ENCODE measurements around the gene TMEM184C. TPM values are rescaled to one million over a fixed set of nuclear protein-coding genes. Genes with fewer than 3 reads are reported as not detected.

Gene TMEM184C
- polyA plus RNA-seq = 10 to 100 TPM in 2 of 4 donors, 1 to 10 TPM in 2; 4.6 to 29.0 (median 10.4) TPM
- long read RNA-seq, donor 1, full-length matches to known transcripts = 19 of 19 reads
- long read RNA-seq, donor 1, partial matches to known transcripts = 0 of 19 reads
- long read RNA-seq, donor 1, other reads (novel, unspliced or antisense) = 0 of 19 reads
- long read RNA-seq, donor 2, full-length matches to known transcripts = 6 of 6 reads
- long read RNA-seq, donor 2, partial matches to known transcripts = 0 of 6 reads
- long read RNA-seq, donor 2, other reads (novel, unspliced or antisense) = 0 of 6 reads
- long read RNA-seq, donor 3, full-length matches to known transcripts = 3 of 3 reads
- long read RNA-seq, donor 3, partial matches to known transcripts = 0 of 3 reads
- long read RNA-seq, donor 3, other reads (novel, unspliced or antisense) = 0 of 3 reads
- long read RNA-seq, donor 4 = 0 reads
- long read RNA-seq, donor 5, partial matches to known transcripts = 0 of 1 reads
- long read RNA-seq, donor 5, other reads (novel, unspliced or antisense) = 0 of 1 reads
- long read RNA-seq, donor 6, full-length matches to known transcripts = 6 of 6 reads
- long read RNA-seq, donor 6, partial matches to known transcripts = 0 of 6 reads
- long read RNA-seq, donor 6, other reads (novel, unspliced or antisense) = 0 of 6 reads
- long read RNA-seq, donor 7, full-length matches to known transcripts = 5 of 5 reads
- long read RNA-seq, donor 7, partial matches to known transcripts = 0 of 5 reads
- long read RNA-seq, donor 7, other reads (novel, unspliced or antisense) = 0 of 5 reads
- long read RNA-seq, donor 8 = 0 reads
- long read RNA-seq, donor 9, full-length matches to known transcripts = 3 of 3 reads
- long read RNA-seq, donor 9, partial matches to known transcripts = 0 of 3 reads
- long read RNA-seq, donor 9, other reads (novel, unspliced or antisense) = 0 of 3 reads
- long read RNA-seq, donor 10, full-length matches to known transcripts = 7 of 7 reads
- long read RNA-seq, donor 10, partial matches to known transcripts = 0 of 7 reads
- long read RNA-seq, donor 10, other reads (novel, unspliced or antisense) = 0 of 7 reads

DNA sequence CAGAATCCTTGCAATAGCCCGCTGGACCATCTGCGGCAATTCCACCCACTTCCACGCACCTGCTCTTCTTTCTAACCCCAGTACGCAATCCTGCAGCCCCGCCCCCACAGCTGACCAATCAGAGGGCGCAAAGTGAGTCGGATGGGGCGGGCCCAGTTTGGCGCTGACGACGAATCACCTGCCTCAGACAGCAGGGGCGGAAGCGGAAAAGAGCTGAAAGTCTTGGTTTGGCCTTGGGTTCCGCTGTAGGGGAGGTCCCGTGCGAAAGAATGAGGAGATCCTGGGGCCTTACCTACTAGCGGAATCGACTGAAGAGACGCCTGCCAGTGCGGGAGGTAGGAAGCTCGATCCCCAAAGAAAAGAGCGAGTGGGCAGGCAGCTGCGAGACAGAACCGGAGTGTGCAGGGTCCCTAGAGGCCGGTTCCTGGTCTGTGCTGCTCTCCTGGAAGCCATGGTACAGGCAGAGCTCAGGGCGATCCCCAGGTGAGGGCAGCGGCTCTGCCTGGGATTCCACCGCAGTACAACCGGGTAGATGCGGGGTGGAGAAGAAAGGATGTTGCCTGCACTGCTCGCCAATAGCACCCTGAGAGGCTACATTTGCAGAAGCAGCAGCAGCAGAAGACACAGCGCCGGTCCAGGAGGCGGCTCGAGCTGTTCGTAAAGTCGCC is at the start of gene TMEM184C:
TSS of gene TMEM184C (plus strand) at position 225 of the 668 bp plus-strand sequence. CDS start 560 bp downstream, outside the sequence.
- H3K27me3 ChIP-seq (ENCODE audit: control insufficient read depth in 3 of 3, insufficient read depth in 3 of 3, low read length in 3 of 3) = no peaks in the 10 kb centered on the region
- DNase-seq = peak; percentile 99
- peaks cover 0 to 3% (median 0%) of the 10 kb centered on the region in 3 donors for H3K36me3 ChIP-seq (ENCODE audit: control insufficient read depth in 3 of 3, insufficient read depth in 2 of 3, low read depth in 1 of 3, low read length in 3 of 3)
- no peaks in the 10 kb centered on the region for H3K9me3 ChIP-seq (ENCODE audit: control insufficient read depth in 2 of 2, insufficient read depth in 1 of 2, low read depth in 1 of 2, low read length in 1 of 2)
- H3K4me1 ChIP-seq (ENCODE audit: control insufficient read depth in 3 of 3, insufficient read depth in 2 of 3, low read depth in 1 of 3, low read length in 2 of 3) = peaks cover 4 to 7% (median 6%) of the 10 kb centered on the region in 3 donors
- H3K4me3 ChIP-seq (ENCODE audit: low read depth in 1 of 3, low read length in 3 of 3) = peak within 1 kb of the TSS; percentile 66 to 75 (median 74)
- FAIRE-seq = peak; percentile 90
- WGBS, 3 donors = 0 to 1% (median 0%) methylated on average over 37 of the region's 37 CpGs
- peak within 1 kb of the TSS; percentile 73 to 91 (median 87) for H3K27ac ChIP-seq (ENCODE audit: low read depth in 1 of 3, low read length in 2 of 3)

GRCh38 chr4:147570616-147571015 is 46.6 kb upstream of the TMEM184C start:
- no peak overlapping the region for H3K4me3 ChIP-seq (ENCODE audit: low read depth in 1 of 3, low read length in 3 of 3)
- H3K4me1 ChIP-seq (ENCODE audit: control insufficient read depth in 3 of 3, insufficient read depth in 2 of 3, low read depth in 1 of 3, low read length in 2 of 3) = no peaks in the 10 kb centered on the region
- DNase-seq (no peak), FAIRE-seq (no peak)
- H3K27me3 ChIP-seq (ENCODE audit: control insufficient read depth in 3 of 3, insufficient read depth in 3 of 3, low read length in 3 of 3) = no peaks in the 10 kb centered on the region
- H3K27ac ChIP-seq (ENCODE audit: low read depth in 1 of 3, low read length in 2 of 3) = no peak overlapping the region
- 47 to 64% (median 58%) methylated on average over 4 of the region's 4 CpGs for WGBS, 3 donors
- no peaks in the 10 kb centered on the region for H3K36me3 ChIP-seq (ENCODE audit: control insufficient read depth in 3 of 3, insufficient read depth in 2 of 3, low read depth in 1 of 3, low read length in 3 of 3)
- no peaks in the 10 kb centered on the region for H3K9me3 ChIP-seq (ENCODE audit: control insufficient read depth in 2 of 2, insufficient read depth in 1 of 2, low read depth in 1 of 2, low read length in 1 of 2)

DNA sequence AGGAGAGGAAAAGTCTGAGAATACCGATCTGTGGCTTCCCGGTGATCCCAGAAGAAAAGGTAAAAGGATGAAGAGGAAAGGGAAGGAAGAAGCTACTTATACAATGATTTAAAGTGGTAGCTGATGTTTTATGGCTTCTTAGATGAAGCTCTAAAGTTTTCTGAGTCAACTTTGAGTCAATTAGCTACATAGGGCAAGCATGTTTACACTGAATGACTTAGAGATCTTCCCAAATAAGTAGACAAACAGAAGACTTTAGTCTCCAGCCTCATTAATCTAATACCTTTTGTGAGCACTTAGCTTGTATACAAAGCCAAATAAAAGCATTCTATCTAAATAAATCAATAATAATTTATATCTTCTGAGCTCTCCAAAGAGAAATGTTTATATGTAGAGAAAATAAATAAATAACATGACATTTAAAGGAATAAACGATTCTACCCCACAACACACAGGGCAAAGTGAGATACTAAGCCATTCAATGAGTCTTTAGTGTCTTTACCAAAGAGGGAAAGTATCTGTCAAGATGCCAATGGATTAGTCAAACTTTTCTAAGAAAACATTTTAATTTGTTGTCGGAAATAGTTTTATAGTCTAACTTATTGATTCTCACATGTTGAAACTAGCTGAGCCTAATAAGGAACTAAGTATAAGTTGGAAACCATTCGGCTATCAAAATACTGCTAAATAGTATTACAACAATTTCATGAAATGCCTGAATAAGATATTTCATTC is 46.0 kb upstream of the TMEM184C start:
- DNase-seq = no peak
- no peaks in the 10 kb centered on the region for H3K27me3 ChIP-seq (ENCODE audit: control insufficient read depth in 3 of 3, insufficient read depth in 3 of 3, low read length in 3 of 3)
- H3K9me3 ChIP-seq (ENCODE audit: control insufficient read depth in 2 of 2, insufficient read depth in 1 of 2, low read depth in 1 of 2, low read length in 1 of 2) = no peaks in the 10 kb centered on the region
- no peaks in the 10 kb centered on the region for H3K36me3 ChIP-seq (ENCODE audit: control insufficient read depth in 3 of 3, insufficient read depth in 2 of 3, low read depth in 1 of 3, low read length in 3 of 3)
- H3K4me3 ChIP-seq (ENCODE audit: low read depth in 1 of 3, low read length in 3 of 3) = no peak overlapping the region
- no peaks in the 10 kb centered on the region for H3K4me1 ChIP-seq (ENCODE audit: control insufficient read depth in 3 of 3, insufficient read depth in 2 of 3, low read depth in 1 of 3, low read length in 2 of 3)
- 57 to 74% (median 66%) methylated on average over 5 of the region's 5 CpGs for WGBS, 3 donors
- FAIRE-seq = no peak
- H3K27ac ChIP-seq (ENCODE audit: low read depth in 1 of 3, low read length in 2 of 3) = no peak overlapping the region

GRCh38 chr4:147576084-147576483 is 41.1 kb upstream of the TMEM184C start:
- H3K27me3 ChIP-seq (ENCODE audit: control insufficient read depth in 3 of 3, insufficient read depth in 3 of 3, low read length in 3 of 3) = no peaks in the 10 kb centered on the region
- no peak overlapping the region for H3K4me3 ChIP-seq (ENCODE audit: low read depth in 1 of 3, low read length in 3 of 3)
- H3K27ac ChIP-seq (ENCODE audit: low read depth in 1 of 3, low read length in 2 of 3) = no peak overlapping the region
- H3K36me3 ChIP-seq (ENCODE audit: control insufficient read depth in 3 of 3, insufficient read depth in 2 of 3, low read depth in 1 of 3, low read length in 3 of 3) = no peaks in the 10 kb centered on the region
- no peak for FAIRE-seq
- no peak for DNase-seq
- WGBS, 3 donors = 80 to 88% (median 88%) methylated on average over 3 of the region's 3 CpGs
- no peaks in the 10 kb centered on the region for H3K4me1 ChIP-seq (ENCODE audit: control insufficient read depth in 3 of 3, insufficient read depth in 2 of 3, low read depth in 1 of 3, low read length in 2 of 3)
- no peaks in the 10 kb centered on the region for H3K9me3 ChIP-seq (ENCODE audit: control insufficient read depth in 2 of 2, insufficient read depth in 1 of 2, low read depth in 1 of 2, low read length in 1 of 2)

DNA sequence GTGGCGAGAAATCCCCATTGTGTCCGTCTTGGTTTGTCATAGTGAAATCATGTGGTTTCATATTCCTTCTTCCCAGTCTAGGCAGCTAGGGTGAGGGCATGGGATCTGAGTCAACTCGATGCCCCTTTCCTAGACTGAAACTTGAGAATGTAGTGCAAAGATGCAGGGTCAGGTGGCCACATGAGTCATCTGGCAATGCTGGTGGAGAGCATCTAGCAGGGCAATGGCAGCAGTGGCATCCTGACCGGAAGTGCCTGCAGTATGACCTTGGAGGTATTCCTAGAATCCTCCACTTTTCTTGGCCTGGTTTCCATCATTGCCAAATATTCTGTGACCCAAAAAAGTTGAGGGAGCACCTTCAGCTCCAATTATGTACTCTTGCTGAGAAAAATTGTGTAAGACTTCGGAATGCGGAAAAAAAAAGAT is 39.1 kb upstream of the TMEM184C start:
- no peaks in the 10 kb centered on the region for H3K9me3 ChIP-seq (ENCODE audit: control insufficient read depth in 2 of 2, insufficient read depth in 1 of 2, low read depth in 1 of 2, low read length in 1 of 2)
- H3K27me3 ChIP-seq (ENCODE audit: control insufficient read depth in 3 of 3, insufficient read depth in 3 of 3, low read length in 3 of 3) = no peaks in the 10 kb centered on the region
- H3K36me3 ChIP-seq (ENCODE audit: control insufficient read depth in 3 of 3, insufficient read depth in 2 of 3, low read depth in 1 of 3, low read length in 3 of 3) = no peaks in the 10 kb centered on the region
- WGBS, 3 donors = 75 to 79% (median 77%) methylated on average over 6 of the region's 6 CpGs
- H3K4me1 ChIP-seq (ENCODE audit: control insufficient read depth in 3 of 3, insufficient read depth in 2 of 3, low read depth in 1 of 3, low read length in 2 of 3) = no peaks in the 10 kb centered on the region
- H3K4me3 ChIP-seq (ENCODE audit: low read depth in 1 of 3, low read length in 3 of 3) = no peak overlapping the region
- no peak overlapping the region for H3K27ac ChIP-seq (ENCODE audit: low read depth in 1 of 3, low read length in 2 of 3)
- DNase-seq (no peak), FAIRE-seq (no peak)

GRCh38 chr4:147578593-147578992 is 38.6 kb upstream of the TMEM184C start:
- Histone ChIP-seq H3K4me1 (ENCODE audit: control insufficient read depth in 3 of 3, insufficient read depth in 2 of 3, low read depth in 1 of 3, low read length in 2 of 3) (no peaks in the 10 kb centered on the region), H3K27me3 (ENCODE audit: control insufficient read depth in 3 of 3, insufficient read depth in 3 of 3, low read length in 3 of 3) (no peaks in the 10 kb centered on the region), H3K27ac (ENCODE audit: low read depth in 1 of 3, low read length in 2 of 3) (no peak overlapping the region), H3K4me3 (ENCODE audit: low read depth in 1 of 3, low read length in 3 of 3) (no peak overlapping the region), H3K36me3 (ENCODE audit: control insufficient read depth in 3 of 3, insufficient read depth in 2 of 3, low read depth in 1 of 3, low read length in 3 of 3) (no peaks in the 10 kb centered on the region), H3K9me3 (ENCODE audit: control insufficient read depth in 2 of 2, insufficient read depth in 1 of 2, low read depth in 1 of 2, low read length in 1 of 2) (no peaks in the 10 kb centered on the region)
- FAIRE-seq (no peak), DNase-seq (no peak)
- 63 to 71% (median 63%) methylated on average over 3 of the region's 3 CpGs for WGBS, 3 donors

- H3K27ac ChIP-seq (ENCODE audit: low read depth in 1 of 3, low read length in 2 of 3) = no peak overlapping the region
- peaks cover 0 to 1% (median 0%) of the 10 kb centered on the region in 3 donors for H3K27me3 ChIP-seq (ENCODE audit: control insufficient read depth in 3 of 3, insufficient read depth in 3 of 3, low read length in 3 of 3)
- no peak overlapping the region for H3K4me3 ChIP-seq (ENCODE audit: low read depth in 1 of 3, low read length in 3 of 3)
- no peaks in the 10 kb centered on the region for H3K36me3 ChIP-seq (ENCODE audit: control insufficient read depth in 3 of 3, insufficient read depth in 2 of 3, low read depth in 1 of 3, low read length in 3 of 3)
- no peak for FAIRE-seq
- H3K4me1 ChIP-seq (ENCODE audit: control insufficient read depth in 3 of 3, insufficient read depth in 2 of 3, low read depth in 1 of 3, low read length in 2 of 3) = no peaks in the 10 kb centered on the region
- DNase-seq = no peak
- H3K9me3 ChIP-seq (ENCODE audit: control insufficient read depth in 2 of 2, insufficient read depth in 1 of 2, low read depth in 1 of 2, low read length in 1 of 2) = peaks cover 0 to 3% of the 10 kb centered on the region in 2 donors
- 25 to 44% (median 43%) methylated on average over 1 of the region's 1 CpG for WGBS, 3 donors
These were observed 36.8 kb upstream of the TMEM184C start for GRCh38 chr4:147580396-147580795.

Data from small intestine (tissue), 16 donors.